ENCODE data around the gene SLC10A2.

GRCh38 chr13:103063376-103063775, 2.8 kb downstream of the SLC10A2 start:
- TF ChIP-seq CTCF (IDR thresholded peaks at IDR 0.05) (no peak), POLR2A (IDR thresholded peaks at IDR 0.05) (no peak)

Data from Peyer's patch (tissue), 4 donors.